Stimulated activated CD4-positive, alpha-beta T cell treated with anti-CD3 and anti-CD28 coated beads, Interleukin-4, amount 100 ng/mL, for 48 hours (primary cell): Measurements from ENCODE around the gene MACROD2.

Experiments used
- DNase-seq, 2 donors: peaks; one replicate each; pipeline ENCODE4 v3.0.0-alpha.2; 2020; ENCODE audit warnings: low read depth in 2 of 2

The MACROD2 gene

DNA sequence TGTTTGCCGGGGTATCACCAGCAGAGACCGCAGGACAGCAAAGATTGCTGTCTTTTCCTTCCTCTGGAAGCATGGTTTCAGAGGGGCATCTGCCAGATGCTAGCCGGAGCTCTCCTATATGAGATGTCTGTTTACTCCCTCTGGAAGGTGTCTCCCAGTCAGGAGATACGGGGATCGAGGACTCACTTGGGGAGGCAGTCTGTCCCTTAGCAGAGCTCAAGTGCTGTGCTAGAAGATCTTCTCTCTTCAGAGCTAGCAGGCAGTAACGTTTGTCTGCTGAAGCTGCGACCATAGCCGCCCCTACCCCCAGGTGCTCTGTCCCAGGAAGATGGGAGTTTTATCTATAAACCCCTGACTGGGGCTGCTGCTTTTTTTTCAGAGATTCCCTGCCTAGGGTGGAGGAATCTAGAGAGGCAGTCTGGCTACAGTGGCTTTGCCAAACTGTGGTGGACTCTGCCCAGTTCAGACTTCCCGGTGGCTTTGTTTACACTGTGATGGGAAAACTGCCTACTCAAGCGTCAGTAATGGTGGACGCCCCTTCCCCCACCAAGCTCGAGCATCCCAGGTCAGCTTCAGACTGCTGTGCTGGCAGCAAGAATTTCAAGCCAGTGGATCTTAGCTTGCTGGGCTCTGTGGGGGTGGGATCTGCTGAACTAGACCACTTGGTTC, 475.0 kb downstream of the MACROD2 start:
- no peak for DNase-seq

DNA sequence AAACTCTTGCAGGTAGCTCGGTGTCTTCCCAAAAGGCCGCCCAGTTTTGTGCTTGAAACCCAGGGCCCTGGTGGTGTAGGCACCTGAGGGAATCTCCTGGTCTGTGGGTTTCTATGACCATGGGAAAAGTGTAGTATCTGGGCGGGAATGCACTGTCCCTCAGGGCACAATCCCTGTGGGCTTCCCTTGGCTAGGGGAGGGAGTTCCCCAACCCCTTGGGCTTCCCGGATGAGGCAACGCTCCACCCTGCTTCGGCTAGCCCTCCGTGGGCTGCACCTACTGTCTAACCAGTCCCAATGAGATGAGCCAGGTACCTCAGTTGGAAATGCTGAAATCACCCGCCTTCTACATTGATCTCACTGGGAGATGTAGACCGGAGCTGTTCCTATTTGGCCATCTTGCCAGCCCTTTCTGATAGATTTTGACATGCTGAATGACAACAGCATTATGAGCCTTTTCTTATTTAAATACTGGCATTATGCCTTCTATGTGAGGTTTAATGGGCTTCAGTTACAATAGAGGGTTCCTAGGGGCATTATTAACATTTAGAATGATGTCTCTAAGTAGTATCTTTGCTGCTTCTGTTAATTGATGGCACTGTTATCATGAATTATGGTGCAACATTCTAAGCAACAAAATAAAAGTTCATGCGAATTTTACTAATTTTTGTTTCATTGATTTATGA, 475.8 kb downstream of the MACROD2 start:
- no peak for DNase-seq

DNA sequence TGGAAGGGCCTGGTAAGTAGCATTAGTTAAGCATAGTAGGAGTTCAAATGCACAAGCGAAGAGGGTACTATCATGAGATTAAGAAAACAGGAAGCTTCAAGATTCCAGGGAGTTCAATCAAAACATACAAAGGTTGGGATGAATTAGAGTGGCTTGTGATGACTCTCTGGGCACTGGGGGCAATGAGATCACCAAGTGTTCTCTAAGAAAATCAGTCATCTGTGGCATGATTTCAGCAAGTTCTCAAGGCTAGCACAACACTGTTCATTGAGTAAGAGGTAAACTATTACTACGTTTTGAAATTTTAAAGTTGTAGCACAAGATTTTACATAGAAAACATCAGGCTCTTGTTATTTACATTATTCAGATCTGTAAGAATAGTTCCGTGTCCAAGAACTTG, 481.8 kb downstream of the MACROD2 start:
- no peak for DNase-seq

DNA sequence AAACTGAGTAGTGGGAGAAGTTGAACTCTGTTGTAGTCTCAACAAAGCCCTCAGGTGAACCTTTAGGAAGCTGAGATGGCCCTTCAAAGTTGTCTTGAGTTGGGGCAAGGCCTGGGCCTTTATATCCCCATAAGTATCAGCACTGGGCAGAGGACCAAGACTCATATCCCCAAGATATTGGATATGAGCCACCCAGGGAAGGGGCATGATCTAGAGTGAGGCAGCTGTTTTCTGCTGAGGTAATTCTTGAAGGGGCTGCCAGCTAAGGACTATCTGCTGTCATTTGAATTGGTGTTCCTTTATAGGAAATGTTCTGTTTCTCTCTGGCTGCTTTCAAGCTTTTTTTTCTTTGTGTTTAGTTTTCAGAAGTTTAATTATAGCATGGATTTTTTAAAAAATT, 482.8 kb downstream of the MACROD2 start:
- DNase-seq, result no peak

DNA sequence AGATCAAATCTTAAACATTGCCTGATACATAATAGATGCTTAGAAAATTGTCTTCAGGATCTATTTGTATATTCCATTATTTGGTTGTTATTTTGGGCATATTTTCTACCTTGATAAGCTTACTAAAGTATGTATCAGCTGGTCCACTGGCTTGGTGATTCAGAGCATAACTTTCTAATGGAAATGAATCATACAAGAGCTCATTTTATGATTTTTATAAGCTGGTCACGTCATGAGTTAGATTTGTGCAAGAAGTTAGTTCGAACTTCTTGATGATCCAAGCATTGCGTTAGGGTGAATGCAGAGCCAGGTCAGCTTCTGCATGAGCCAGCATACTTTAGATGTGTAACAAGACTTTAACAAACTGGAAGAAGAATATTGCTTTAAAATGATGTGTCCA, 486.5 kb downstream of the MACROD2 start:
- no peak for DNase-seq

DNA sequence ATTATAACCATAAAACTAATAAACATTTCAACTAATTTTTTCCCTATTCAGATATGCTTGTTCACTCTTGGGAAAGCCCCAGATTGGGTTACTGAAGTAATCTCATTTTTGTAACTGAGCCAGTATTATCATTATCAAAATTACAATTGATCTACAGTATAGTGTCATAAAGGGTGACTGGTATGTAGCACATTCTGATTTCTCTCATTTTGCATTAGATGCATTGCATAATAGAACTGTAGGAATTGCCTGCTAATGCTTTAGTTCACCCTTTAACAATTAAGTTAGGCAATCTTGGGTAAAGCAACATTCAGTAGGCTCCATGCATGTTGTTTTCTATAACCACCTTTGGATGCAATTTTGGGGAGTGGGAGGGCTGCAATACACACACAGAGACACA, 492.9 kb downstream of the MACROD2 start:
- no peak for DNase-seq

DNA sequence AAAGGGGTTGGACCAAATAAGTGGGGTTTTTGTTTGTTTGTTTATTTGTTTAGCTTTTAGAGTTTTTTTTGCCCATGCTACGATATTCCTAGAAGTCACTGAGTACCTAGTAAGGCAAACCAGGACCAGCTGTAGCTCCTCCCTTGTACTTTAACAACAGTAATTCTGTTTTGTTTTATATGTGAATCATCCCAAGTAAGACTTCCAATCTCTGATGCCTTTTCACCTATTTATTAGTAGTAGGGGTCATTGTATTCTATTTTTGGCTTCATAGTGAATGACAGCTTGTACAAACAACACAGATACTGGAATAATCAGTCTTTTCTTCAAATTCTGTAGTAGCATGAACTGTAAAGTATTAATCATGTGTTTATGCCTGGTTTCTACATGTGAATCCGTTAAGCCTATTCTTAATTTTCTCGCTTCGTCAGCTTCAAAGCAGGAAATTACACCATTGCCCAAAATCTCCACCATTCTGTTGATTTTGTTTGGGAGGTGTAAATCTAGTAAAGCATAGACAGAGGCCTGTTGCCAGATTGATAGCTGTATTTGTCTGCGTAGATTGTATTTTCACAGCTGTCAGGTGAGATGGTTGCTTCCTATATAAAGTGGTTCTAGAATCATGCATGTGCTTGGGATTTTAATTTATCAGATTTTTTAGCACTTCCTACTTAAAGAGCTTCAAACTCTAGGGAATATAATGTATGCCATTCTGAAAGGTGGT, 493.6 kb downstream of the MACROD2 start:
- no peak for DNase-seq

DNA sequence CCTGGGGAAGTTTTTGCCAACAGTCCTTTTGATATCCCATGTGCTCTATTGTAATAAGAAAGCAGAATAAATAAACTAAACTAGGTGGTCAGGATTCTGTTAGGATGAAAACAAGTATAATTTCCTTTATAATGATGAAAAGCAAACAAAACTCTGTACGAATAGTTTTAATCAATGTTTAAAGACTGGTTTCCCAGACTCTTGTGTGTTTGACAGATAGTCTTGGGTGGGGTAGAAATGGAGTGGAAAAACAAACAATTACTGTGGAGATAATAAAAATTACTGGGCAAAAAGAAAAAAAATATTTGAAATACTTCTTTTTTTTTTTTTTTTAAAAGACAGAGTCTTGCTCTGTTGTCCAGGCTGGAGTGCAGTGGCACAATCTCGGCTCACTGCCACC, 494.2 kb downstream of the MACROD2 start:
- DNase-seq, result no peak

DNA sequence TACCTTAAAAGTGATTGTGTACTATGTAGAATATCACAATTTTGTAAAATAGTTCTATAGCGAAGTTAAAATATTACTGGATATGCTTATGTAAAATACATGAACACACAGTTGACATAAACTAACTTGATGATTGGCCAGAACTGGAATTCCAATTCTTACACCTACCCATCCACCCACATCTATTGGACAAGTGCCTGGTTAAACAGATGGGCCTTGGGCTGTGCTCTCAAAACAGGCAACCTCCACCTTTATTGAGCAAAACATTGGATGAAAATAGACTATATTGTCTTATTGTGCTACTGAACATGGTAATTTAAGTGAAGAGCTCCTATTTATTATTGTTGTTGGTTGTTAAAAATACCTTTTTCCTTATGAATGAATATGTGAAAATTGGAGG, 496.1 kb downstream of the MACROD2 start:
- DNase-seq, result no peak

DNA sequence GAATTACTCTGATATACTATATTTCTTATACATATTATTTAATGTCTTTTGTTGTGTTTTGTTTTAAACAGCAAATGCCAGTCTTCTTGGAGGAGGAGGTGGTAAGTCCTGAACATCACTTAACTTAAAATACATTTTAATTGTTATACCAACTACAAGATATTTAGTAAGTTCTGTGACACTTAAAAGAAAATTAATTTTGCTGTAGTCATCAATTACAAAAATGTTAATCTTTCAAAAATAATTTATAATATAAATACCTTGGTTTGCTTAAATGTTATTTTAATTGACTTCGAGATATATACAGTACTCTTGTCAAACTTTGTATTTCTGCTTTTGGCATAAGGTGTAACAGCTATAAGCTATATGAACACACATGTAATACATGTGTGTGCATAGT, 498.1 kb downstream of the MACROD2 start:
- DNase-seq, result no peak

DNA sequence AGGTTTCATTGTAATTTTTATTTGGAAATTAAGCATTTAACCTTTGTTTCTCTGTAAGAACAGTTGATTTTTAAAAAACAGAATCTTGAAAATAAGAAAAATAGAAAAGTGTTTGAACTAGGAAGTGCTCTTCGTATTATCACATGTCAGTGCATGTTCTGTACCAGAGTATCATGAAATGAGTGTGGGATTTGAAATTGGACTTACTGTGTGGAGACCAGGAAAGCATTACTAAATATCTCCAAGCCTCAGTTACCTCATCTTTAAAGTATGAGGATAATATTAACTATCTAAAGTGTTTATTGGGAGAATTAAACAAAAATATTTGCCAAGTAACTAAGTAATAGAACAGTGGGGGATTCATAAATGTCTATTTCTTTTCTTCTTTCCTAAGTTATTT, 499.0 kb downstream of the MACROD2 start:
- no peak for DNase-seq

DNA sequence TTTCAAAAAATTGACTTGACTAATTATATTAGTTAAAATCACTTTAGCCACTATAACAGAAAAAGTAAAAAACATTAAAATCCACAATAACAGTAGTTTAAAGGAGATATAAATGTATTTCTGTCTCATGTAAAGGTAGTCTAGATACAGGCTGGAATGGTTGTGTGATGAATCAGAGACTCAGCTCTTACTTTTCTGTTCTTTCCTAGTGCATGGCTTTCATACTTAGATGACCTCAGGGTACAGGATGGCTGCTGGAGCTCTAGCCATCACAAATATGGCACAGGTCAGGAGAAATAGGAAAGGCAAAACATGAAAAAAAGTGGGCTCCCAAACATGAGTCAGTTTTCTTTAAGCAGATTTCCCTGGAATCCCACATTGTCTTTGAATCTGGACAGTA, 499.8 kb downstream of the MACROD2 start:
- no peak for DNase-seq

DNA sequence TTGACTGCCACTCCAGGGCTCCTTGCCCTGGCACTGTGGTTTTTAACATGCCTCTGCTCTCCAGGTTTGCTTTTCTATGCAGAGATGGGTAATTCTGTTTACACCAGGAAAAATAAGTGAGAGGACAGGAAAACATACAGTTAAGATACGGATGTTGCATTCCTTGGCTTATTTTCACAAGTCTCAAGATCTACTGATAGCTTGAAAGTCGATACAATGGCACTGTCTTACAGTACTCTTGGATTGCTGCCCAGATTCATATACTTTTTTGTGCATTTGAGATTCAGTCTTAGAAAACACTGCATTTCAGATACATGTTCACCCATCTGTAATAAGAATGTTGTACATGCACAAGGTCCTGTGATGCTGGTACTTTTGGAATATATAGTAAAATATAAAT, 501.7 kb downstream of the MACROD2 start:
- DNase-seq, result no peak

DNA sequence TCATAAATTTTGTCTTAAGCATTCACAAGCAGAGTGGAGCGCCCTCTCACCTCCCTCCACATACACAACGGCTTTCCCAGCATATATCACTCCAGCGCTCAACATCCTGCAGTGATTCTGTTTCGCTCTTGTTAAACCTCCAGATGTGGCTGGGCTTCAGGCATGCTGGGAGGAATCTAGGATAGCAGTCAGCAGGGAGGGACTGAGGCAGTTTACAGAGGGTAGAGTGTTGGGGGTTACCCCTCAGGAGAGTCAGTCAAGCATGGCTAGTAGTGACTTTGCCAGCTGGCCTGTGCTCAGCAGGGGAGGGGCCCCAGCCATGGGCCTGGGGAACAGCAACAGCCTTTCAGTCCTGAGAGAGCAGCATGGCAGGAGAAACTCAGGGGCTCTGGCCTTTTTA, 503.5 kb downstream of the MACROD2 start:
- no peak for DNase-seq

DNA sequence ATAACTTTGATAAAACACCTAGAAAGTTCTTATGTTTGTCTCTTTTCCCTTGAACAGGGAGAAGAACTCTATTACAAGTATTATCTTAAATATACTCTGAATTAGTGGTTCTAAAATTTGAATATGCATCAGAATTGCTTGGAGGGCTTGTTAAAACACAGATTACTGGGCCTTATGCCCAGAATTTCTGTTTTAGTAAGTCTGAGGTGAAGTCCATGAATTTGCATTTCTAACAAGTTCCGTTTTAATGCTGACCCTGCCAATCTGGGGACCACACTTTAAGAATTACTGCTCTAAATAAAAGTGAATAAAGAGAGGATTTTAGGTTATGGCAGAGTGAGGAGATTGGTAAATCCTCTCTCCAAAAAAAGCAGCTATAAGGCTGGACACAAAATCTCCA, 510.2 kb downstream of the MACROD2 start:
- DNase-seq, result no peak

DNA sequence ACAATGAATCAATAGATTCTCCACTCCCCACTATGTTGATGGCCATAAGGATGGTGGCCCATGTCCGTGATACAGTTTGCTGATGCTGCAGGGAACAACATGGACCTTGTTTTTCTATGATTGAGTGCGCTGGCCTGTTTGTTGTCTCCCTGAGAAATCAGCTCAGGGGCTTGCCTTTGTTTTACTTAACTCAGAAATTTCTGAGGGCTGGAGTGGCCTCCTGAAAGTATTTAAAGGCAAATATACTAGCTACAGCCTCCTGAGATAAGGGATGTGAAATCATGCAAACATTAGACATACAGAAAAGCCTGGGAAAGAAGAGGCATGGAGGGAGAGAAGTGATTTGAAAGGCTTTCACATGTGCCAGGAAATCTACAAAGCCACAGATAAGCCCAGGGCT, 512.4 kb downstream of the MACROD2 start:
- no peak for DNase-seq

DNA sequence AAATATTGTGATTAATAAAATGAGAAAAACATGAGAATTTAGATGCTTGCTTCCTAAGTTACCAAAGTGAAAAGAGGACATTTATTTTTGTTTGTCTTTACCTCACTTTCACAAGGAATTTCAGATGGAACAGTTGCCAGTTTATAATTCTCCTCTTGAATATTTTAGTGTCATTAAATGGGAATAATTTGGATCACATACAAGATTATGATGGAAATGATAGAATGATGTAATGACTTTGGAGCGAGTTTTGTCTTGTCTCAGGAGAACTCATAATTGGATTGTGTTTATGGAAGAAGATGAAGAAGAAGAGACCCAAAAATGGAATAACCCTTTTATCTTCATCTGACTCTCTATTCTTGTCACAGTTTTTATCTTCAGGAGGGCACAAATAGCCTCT, 515.0 kb downstream of the MACROD2 start:
- DNase-seq, result no peak

DNA sequence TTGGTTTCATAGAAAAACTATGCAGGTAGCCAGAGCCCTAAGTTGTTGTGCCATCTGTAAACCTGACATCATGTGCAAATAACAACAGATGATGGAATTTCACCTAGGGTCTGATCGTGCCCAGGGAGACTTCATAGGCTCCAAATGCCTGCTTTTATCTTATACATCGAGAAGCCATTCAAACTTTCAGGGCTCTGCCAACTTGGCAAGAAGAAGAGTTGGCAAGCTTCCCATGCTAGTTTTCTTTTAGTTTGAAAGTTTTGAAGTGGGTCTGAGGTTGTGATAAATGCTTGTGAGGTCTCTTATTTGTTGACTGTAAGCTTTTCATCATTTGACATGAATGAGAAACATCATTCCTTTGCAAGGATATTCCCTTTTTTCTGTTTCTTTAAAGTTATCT, 517.5 kb downstream of the MACROD2 start:
- no peak for DNase-seq

DNA sequence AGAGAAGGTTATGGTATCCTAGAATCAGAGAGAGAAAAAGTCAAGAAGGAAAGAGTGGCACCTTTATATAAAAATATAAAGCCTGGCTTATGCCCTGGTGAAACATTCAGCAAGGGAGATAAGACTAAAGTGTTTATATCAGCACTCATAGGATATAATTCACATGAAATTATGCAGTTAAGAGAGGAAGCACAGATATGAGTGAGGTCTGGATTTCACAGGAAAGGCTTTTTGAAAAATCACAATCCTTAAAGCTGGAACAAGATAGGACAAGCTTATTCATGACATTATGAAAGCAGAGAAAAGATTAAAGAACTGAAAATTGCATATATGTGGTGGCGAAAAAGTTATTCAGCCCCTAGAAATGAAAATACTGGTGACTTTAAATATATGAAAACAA, 523.3 kb downstream of the MACROD2 start:
- no peak for DNase-seq

DNA sequence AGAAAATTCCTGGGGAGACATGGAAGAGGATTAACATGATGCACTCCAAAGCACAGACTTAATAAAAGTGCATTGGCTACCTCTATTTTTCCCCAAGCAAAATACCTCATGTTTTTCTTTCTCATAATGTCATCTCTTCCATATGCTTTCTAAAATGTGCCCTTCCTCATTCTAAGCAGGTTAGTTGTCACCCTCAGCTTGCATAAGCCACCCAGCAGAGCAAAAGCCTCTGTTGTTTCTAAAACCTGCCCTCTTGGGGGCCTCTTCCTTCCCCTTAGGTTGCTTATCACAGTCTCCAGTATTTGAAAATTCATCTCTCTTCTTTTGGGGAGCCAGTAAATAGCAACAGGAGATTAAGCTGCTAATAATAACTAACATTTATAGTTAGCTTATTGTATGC, 525.7 kb downstream of the MACROD2 start:
- DNase-seq, result no peak

DNA sequence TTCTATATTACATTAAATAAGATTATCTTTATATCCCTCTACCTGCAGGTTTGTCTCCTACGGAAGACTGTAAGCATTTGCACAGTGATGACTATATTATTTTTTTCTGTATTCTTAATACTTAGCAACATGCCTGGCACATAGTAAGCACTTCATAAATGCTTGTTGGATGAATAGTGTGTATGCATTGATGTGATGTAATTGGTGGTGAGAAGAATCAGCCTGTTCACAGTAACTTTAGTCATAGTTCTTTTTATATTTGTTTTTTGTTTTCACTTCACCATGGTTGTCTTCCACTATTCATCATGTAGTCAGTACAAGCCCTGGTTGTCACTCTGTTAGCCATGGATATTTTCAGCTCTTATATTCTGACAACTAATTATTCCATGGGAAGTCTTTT, 526.1 kb downstream of the MACROD2 start:
- no peak for DNase-seq

DNA sequence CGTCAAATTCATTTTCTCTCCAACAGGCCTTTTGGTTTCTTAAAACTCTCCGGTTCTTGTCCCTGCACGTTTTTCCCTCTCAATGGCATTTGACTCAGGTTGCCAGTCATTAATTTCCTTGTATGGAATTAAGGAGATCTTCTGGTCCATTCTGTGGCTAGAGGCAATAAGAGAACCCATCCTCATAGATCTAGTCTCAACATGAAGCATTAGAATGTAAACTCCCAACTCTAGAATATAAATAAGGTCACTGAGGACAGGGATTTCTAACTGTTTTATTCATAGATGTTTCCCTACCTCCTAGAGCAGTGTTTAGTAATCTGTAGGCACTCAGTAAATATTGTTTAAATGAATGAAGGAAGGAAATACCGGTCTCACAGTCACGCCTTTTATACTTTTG, 527.3 kb downstream of the MACROD2 start:
- DNase-seq, result no peak

DNA sequence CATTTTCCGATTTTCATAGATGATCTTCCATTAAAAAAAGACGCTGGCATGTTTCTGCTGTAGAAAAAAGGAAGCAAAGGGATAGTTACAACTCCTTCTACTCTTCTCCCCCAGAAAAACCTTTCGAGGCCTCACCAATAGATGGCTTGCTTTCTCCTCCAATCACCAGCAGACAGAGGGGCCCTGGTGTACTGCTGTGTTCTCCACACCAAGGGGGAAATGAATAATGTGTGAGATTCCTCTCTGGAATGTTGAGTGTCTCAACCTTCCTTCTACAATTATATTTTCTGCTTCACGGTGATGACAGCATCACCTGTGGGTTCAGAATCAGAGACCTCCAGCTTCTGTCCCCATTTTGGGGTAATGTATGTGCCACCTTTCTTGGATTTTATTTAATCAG, 527.8 kb downstream of the MACROD2 start:
- DNase-seq, result no peak
